Breast epithelium (tissue), 4 donors: ENCODE measurements around the gene EDRF1. TPM values are rescaled to one million over a fixed set of nuclear protein-coding genes. Genes with fewer than 3 reads are reported as not detected.
"Not testable (repeated sequence)": the region's sequence is repeated elsewhere in the genome, so short reads cannot be mapped to it uniquely, and the experiment has no call there.

ENCODE experiments used
- DNase-seq, 2 donors: peaks; one replicate each; pipeline ENCODE4 v3.0.0-alpha.2; 2019; ENCODE audit warnings: low spot score in 2 of 2
- H3K27ac ChIP-seq, 2 donors: fragments of 200-600 bp; sonication (generic) in 1 of 2; one replicate each; pipeline ENCODE4 v1.5.1; 2016 to 2019; ENCODE audit warnings: mild to moderate bottlenecking in 1 of 2
- H3K27me3 ChIP-seq, 2 donors: fragments of 200-600 bp; sonication (generic) in 1 of 2; one replicate each; pipeline versions ENCODE4 v1.5.1 to v1.6.0; 2017 to 2019; ENCODE audit warnings: control low read depth in 1 of 2, mild to moderate bottlenecking in 1 of 2
- H3K36me3 ChIP-seq: fragments of 200-600 bp; one replicate; pipeline ENCODE4 v1.5.1; 2019
- H3K4me1 ChIP-seq, 2 donors: fragments of 200-600 bp; sonication (generic); one replicate each; pipeline ENCODE4 v1.5.1; 2016 to 2019; ENCODE audit warnings: control low read depth in 1 of 2
- H3K4me3 ChIP-seq, 3 donors: fragments of 200-600 bp; sonication (generic); 1 replicate in 2 of 3; 2 replicates in 1 of 3; pipeline ENCODE4 v1.5.1; 2016 to 2019; ENCODE audit warnings: mild to moderate bottlenecking in 3 of 3, moderate library complexity in 2 of 3
- H3K9me3 ChIP-seq, 2 donors: fragments of 200-600 bp; sonication (generic) in 1 of 2; one replicate each; pipeline ENCODE4 v1.5.1; 2016 to 2019; ENCODE audit warnings: control low read depth in 1 of 2
- POLR2A ChIP-seq: fragments of 450-650 bp; IDR thresholded peaks from one replicate; pipeline ENCODE4 v1.6.1; 2016; ENCODE audit warnings: antibody characterized with exemption, mild to moderate bottlenecking, moderate library complexity
- POLR2AphosphoS5 ChIP-seq, 3 donors: sonication (generic); formaldehyde crosslinking; IDR thresholded peaks; one replicate each; pipeline ENCODE4 v1.6.1; 2017; ENCODE audit warnings: antibody characterized with exemption in 3 of 3
- intact Hi-C: fragments of 100-400 bp; cut with DNase I; formaldehyde crosslinking; loops from one replicate; pipeline ENCODE4 v1.15.1; 2023; ENCODE audit warnings: low total_unique reads
- total RNA-seq, 3 donors: library from RNA; depleted of rRNA; stranded (reverse); fragments of >200 nt; gene quantifications; one replicate each; pipeline ENCODE4 v1.1.0, GENCODE V29; 2016
- TF ChIP-seq, protein P1 (sequence below), 3 donors: fragments of 450-650 bp; IDR thresholded peaks; one replicate each; pipeline ENCODE4 v1.5.1; 2016 to 2017; ENCODE audit warnings: antibody characterized with exemption in 3 of 3, mild to moderate bottlenecking in 3 of 3, moderate library complexity in 3 of 3

The EDRF1 gene
- total RNA-seq, 3 donors from 2014 or later, result 23.8 to 37.3 (median 35.1) TPM

GRCh38 chr10:125709553-125710474 is 9.7 kb upstream of the EDRF1 start:
- DNase-seq, result no peak
- H3K36me3 ChIP-seq, result no peaks in the 10 kb centered on the region
- H3K27ac ChIP-seq, result no peak overlapping the region
- H3K9me3 ChIP-seq, result no peaks in the 10 kb centered on the region
- intact Hi-C loops, result no loop called here
- H3K4me3 ChIP-seq, result no peak overlapping the region
- H3K4me1 ChIP-seq, result no peaks in the 10 kb centered on the region
- no peaks in the 10 kb centered on the region for H3K27me3 ChIP-seq
- no peak for TF ChIP-seq POLR2A

DNA sequence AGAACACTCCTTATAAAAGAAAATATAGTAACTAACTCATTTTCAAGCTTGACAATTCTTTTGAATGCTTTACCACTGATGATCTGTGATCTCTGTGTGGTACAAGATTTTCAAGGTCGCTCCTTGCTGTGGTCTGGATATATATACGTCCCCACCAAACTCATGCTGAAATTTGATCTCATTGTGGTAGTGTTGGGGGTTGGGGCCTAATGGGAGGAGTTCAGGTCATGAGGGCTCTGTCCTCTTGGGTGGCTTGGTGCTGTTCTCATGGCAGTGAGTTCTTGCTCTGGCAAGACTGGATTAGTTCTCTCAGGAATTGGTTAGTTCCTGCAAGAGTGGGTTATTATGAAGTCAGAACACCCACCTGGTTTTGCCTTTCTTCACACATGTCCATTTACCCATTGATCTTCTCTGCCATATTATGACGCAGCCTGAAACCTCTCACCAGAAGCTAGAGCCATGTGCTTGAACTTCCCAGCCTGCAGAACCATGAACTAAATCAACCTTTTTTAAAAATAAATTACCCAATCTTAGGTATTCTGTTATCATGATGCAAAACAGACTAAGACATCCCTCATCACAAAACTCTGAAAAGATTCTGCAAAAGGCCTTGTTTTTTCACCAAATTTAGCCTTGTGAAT is 8.3 kb upstream of the EDRF1 start:
- no peak for DNase-seq
- intact Hi-C loops, result no loop called here
- H3K36me3 ChIP-seq, result no peaks in the 10 kb centered on the region
- no peaks in the 10 kb centered on the region for H3K9me3 ChIP-seq
- TF ChIP-seq POLR2AphosphoS5 (IDR thresholded peaks at IDR 0.05) (no peak), POLR2A (no peak)
- TF ChIP-seq, protein P1, sequence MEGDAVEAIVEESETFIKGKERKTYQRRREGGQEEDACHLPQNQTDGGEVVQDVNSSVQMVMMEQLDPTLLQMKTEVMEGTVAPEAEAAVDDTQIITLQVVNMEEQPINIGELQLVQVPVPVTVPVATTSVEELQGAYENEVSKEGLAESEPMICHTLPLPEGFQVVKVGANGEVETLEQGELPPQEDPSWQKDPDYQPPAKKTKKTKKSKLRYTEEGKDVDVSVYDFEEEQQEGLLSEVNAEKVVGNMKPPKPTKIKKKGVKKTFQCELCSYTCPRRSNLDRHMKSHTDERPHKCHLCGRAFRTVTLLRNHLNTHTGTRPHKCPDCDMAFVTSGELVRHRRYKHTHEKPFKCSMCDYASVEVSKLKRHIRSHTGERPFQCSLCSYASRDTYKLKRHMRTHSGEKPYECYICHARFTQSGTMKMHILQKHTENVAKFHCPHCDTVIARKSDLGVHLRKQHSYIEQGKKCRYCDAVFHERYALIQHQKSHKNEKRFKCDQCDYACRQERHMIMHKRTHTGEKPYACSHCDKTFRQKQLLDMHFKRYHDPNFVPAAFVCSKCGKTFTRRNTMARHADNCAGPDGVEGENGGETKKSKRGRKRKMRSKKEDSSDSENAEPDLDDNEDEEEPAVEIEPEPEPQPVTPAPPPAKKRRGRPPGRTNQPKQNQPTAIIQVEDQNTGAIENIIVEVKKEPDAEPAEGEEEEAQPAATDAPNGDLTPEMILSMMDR (IDR thresholded peaks at IDR 0.05), result no peak
- no peaks in the 10 kb centered on the region for H3K4me1 ChIP-seq
- H3K4me3 ChIP-seq, result no peak overlapping the region
- no peak overlapping the region for H3K27ac ChIP-seq
- no peaks in the 10 kb centered on the region for H3K27me3 ChIP-seq

GRCh38 chr10:125714728-125715127 is 4.8 kb upstream of the EDRF1 start:
- H3K9me3 ChIP-seq, H3K27me3 ChIP-seq, H3K4me1 ChIP-seq, H3K27ac ChIP-seq, intact Hi-C loops, H3K36me3 ChIP-seq, DNase-seq, H3K4me3 ChIP-seq: not testable (repeated sequence)

- intact Hi-C loops, result no loop called here
- no peak for DNase-seq
These were observed 483 bp downstream of the EDRF1 start for GRCh38 chr10:125720002-125720382.

GRCh38 chr10:125721035-125721434 is 1.5 kb downstream of the EDRF1 start:
- no peak for DNase-seq
- Histone ChIP-seq H3K36me3 (no peaks in the 10 kb centered on the region), H3K27me3 (no peaks in the 10 kb centered on the region), H3K27ac (no peak overlapping the region), H3K9me3 (no peaks in the 10 kb centered on the region), H3K4me1 (no peaks in the 10 kb centered on the region), H3K4me3 (no peak overlapping the region)
- TF ChIP-seq POLR2AphosphoS5 (IDR thresholded peaks at IDR 0.05) (no peak), POLR2A (no peak)
- TF ChIP-seq, protein P1 (IDR thresholded peaks at IDR 0.05), result no peak
- intact Hi-C loops, result no loop called here

More at GRCh38 chr10:125720002-125720382, 483 bp downstream of the EDRF1 start:
- H3K27ac ChIP-seq, result peak overlapping the region; percentile 91 to 92
- no peaks in the 10 kb centered on the region for H3K4me1 ChIP-seq
- H3K36me3 ChIP-seq, result no peaks in the 10 kb centered on the region
- no peaks in the 10 kb centered on the region for H3K27me3 ChIP-seq
- peak overlapping the region; percentile 85 to 89 (median 86) for H3K4me3 ChIP-seq
- TF ChIP-seq POLR2A (no peak), POLR2AphosphoS5 (IDR thresholded peaks at IDR 0.05) (no peak)
- TF ChIP-seq, protein P1 (IDR thresholded peaks at IDR 0.05), result no peak
- no peaks in the 10 kb centered on the region for H3K9me3 ChIP-seq

- H3K36me3 ChIP-seq, result no peaks in the 10 kb centered on the region
These were observed 3.3 kb downstream of the EDRF1 start for GRCh38 chr10:125722811-125723210.

More at GRCh38 chr10:125722811-125723210, 3.3 kb downstream of the EDRF1 start:
- DNase-seq, result no peak
- Histone ChIP-seq H3K9me3 (no peaks in the 10 kb centered on the region), H3K4me1 (no peaks in the 10 kb centered on the region), H3K27ac (no peak overlapping the region), H3K4me3 (no peak overlapping the region), H3K27me3 (no peaks in the 10 kb centered on the region)
- TF ChIP-seq POLR2A, result no peak
- TF ChIP-seq, protein P1 (IDR thresholded peaks at IDR 0.05), result no peak
- TF ChIP-seq POLR2AphosphoS5 (IDR thresholded peaks at IDR 0.05), result no peak
- intact Hi-C loops, result no loop called here
